OCI-LY7 (cell line): ENCODE measurements around the gene MDK. TPM values are rescaled to one million over a fixed set of nuclear protein-coding genes. Genes with fewer than 3 reads are reported as not detected.
A peak's percentile ranks its signal among the peaks of the same experiment; 100 is the strongest.
"Not testable (repeated sequence)": the region's sequence is repeated elsewhere in the genome, so short reads cannot be mapped to it uniquely, and the experiment has no call there.

Experiments used
- BruUV-seq: library from RNA; stranded (reverse); fragments of 400-500 nt; replicated peaks from 2 replicates; lab custom pipeline; 2021; lab: Mats Ljungman, UMichigan
- CTCF ChIA-PET: fragments of 300-600 bp; sonication (Branson Sonifier 250); formaldehyde crosslinking; loops from one replicate; lab custom pipeline; 2022; ENCODE audit warnings: antibody characterized with exemption; ENCODE audit not compliant: unreplicated experiment; lab: Charles Lee
- POLR2A ChIA-PET: fragments of 300-600 bp; sonication (Branson Sonifier 250); formaldehyde crosslinking; loops from one replicate; lab custom pipeline; 2022; ENCODE audit warnings: antibody characterized with exemption; lab: Charles Lee
- DNase-seq: peaks from one replicate; pipeline ENCODE4 v3.0.0-alpha.2; 2015; ENCODE audit warnings: low spot score
- H2AFZ ChIP-seq: fragments of 200-600 bp; sonication (generic), shearing (Covaris generic); 2 replicates; pipeline ENCODE4 v1.6.1; 2014; ENCODE audit warnings: mild to moderate bottlenecking, antibody characterized with exemption, low read length, moderate library complexity
- H3K27ac ChIP-seq: fragments of 200-600 bp; sonication (generic); 2 replicates; pipeline ENCODE4 v1.5.1; 2014; ENCODE audit warnings: mixed run types, low read depth, mild to moderate bottlenecking, moderate library complexity, low read length, inconsistent platforms; ENCODE audit not compliant: poor library complexity, severe bottlenecking
- H3K36me3 ChIP-seq: fragments of 200-600 bp; sonication (generic); 2 replicates; pipeline ENCODE4 v1.6.1; 2014; ENCODE audit warnings: mild to moderate bottlenecking, antibody characterized with exemption, low read length, moderate library complexity, mixed read lengths; ENCODE audit not compliant: insufficient read depth
- H3K4me1 ChIP-seq: fragments of 200-600 bp; sonication (generic); 2 replicates; pipeline ENCODE4 v1.5.1; 2014; ENCODE audit warnings: mild to moderate bottlenecking, low read length; ENCODE audit not compliant: insufficient read depth, poor library complexity, severe bottlenecking
- H3K4me2 ChIP-seq: fragments of 200-600 bp; sonication (generic); 2 replicates; pipeline ENCODE4 v1.6.1; 2014; ENCODE audit warnings: mild to moderate bottlenecking, low read length
- H3K4me3 ChIP-seq: fragments of 200-600 bp; sonication (generic); 2 replicates; pipeline ENCODE4 v1.5.1; 2014; ENCODE audit warnings: mild to moderate bottlenecking, low read depth, low read length; ENCODE audit not compliant: poor library complexity, severe bottlenecking
- H3K79me2 ChIP-seq: fragments of 200-600 bp; sonication (generic); 2 replicates; pipeline ENCODE4 v1.6.1; 2016; ENCODE audit warnings: low read depth, mild to moderate bottlenecking, low read length, moderate library complexity, mixed read lengths; ENCODE audit not compliant: insufficient read depth
- H3K9me2 ChIP-seq: fragments of 200-600 bp; sonication (generic); 2 replicates; pipeline ENCODE4 v1.6.1; 2016; ENCODE audit warnings: mild to moderate bottlenecking, low read length, mixed read lengths; ENCODE audit not compliant: insufficient read depth
- H3K9me3 ChIP-seq: fragments of 200-600 bp; sonication (generic); 2 replicates; pipeline ENCODE4 v1.6.1; 2014; ENCODE audit warnings: mild to moderate bottlenecking, mixed run types, low read length, mixed read lengths
- H4K20me1 ChIP-seq: fragments of 200-600 bp; sonication (generic); 2 replicates; pipeline ENCODE4 v1.6.1; 2014; ENCODE audit warnings: mild to moderate bottlenecking, antibody characterized with exemption, low read length, moderate library complexity, mixed read lengths; ENCODE audit not compliant: insufficient read depth
- EZH2phosphoT487 ChIP-seq: fragments of 200-600 bp; sonication (generic); IDR thresholded peaks from 2 replicates; pipeline ENCODE4 v1.6.1; 2018; ENCODE audit warnings: low read depth, borderline replicate concordance, mild to moderate bottlenecking, mixed run types, antibody characterized with exemption, low read length, moderate library complexity, mixed read lengths
- intact Hi-C: fragments of 100-400 bp; cut with micrococcal nuclease; formaldehyde crosslinking; loops from one replicate; pipeline ENCODE4 v1.10.0; 2022; ENCODE audit not compliant: unreplicated experiment
- total RNA-seq, 2 experiments: library from RNA; depleted of rRNA in 1 of 2; stranded (reverse); fragments of >200 nt in 1 of 2; shearing (Covaris generic) in 1 of 2; gene quantifications; 2 replicates each; pipeline ENCODE4 v1.2.3, GENCODE V29; 2014 to 2022
- TF ChIP-seq, protein P1 (sequence below): fragments of 200-600 bp; sonication (generic); conservative IDR thresholded peaks from 2 replicates; pipeline ENCODE4 v1.5.1; 2014; ENCODE audit warnings: mild to moderate bottlenecking, antibody characterized with exemption, low read length, moderate library complexity, mixed read lengths

MDK gene
- total RNA-seq, 2 experiments from 2014 or later = 5.1 to 6.2 TPM

GRCh38 chr11:46369458-46370152 is 11.9 kb upstream of the MDK start:
- Histone ChIP-seq H3K4me3 (no peak overlapping the region), H3K4me1 (peaks cover 4% of the 10 kb centered on the region), H2AFZ (no peak overlapping the region), H3K36me3 (peaks cover 58% of the 10 kb centered on the region), H4K20me1 (peaks cover 8% of the 10 kb centered on the region; the same call in 1 of the 2 replicates), H3K4me2 (no peak overlapping the region), H3K79me2 (no peaks in the 10 kb centered on the region), H3K9me3 (no peaks in the 10 kb centered on the region), H3K27ac (no peak overlapping the region), H3K9me2 (no peaks in the 10 kb centered on the region)
- DNase-seq = peak; percentile 55
- ChIA-PET CTCF (no interaction called here), POLR2A (interaction anchor here (1.0 to 1.3 kb wide), 2 partner anchors 9 to 17 kb away, joined by 3 to 4 read pairs; no protein-coding TSS in a partner anchor)
- no TSS peak for BruUV-seq
- TF ChIP-seq, protein P1, sequence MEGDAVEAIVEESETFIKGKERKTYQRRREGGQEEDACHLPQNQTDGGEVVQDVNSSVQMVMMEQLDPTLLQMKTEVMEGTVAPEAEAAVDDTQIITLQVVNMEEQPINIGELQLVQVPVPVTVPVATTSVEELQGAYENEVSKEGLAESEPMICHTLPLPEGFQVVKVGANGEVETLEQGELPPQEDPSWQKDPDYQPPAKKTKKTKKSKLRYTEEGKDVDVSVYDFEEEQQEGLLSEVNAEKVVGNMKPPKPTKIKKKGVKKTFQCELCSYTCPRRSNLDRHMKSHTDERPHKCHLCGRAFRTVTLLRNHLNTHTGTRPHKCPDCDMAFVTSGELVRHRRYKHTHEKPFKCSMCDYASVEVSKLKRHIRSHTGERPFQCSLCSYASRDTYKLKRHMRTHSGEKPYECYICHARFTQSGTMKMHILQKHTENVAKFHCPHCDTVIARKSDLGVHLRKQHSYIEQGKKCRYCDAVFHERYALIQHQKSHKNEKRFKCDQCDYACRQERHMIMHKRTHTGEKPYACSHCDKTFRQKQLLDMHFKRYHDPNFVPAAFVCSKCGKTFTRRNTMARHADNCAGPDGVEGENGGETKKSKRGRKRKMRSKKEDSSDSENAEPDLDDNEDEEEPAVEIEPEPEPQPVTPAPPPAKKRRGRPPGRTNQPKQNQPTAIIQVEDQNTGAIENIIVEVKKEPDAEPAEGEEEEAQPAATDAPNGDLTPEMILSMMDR = peak; percentile 84
- TF ChIP-seq EZH2phosphoT487 = no peak
- intact Hi-C loops = no loop called here

DNA sequence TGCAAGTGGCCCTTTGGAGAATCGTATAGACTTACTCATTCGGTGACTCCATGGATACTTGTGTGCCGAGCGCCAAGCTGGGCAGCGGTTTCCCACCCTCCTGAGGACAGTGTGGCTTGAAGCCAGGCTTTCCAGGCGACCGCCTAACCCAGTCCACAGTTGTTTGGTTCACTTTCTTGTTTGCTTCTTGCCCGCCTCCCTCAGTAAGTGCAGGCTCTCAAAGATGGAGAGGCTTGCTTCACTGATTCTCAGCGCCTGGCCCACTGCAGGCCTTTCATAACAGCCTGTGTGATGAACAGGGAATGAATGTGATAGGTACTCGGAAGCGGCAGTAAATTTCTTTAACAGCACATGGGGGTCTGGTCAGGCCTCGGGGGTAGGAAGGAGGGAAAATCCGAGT is 11.2 kb upstream of the MDK start:
- TF ChIP-seq, protein P1 = no peak
- no peak for TF ChIP-seq EZH2phosphoT487
- Histone ChIP-seq H3K79me2 (no peaks in the 10 kb centered on the region), H3K9me3 (no peaks in the 10 kb centered on the region), H3K4me2 (no peak overlapping the region), H3K27ac (no peak overlapping the region), H3K4me3 (no peak overlapping the region), H3K4me1 (peaks cover 4% of the 10 kb centered on the region), H4K20me1 (peaks cover 8% of the 10 kb centered on the region; the same call in 1 of the 2 replicates), H2AFZ (no peak overlapping the region), H3K9me2 (no peaks in the 10 kb centered on the region), H3K36me3 (peaks cover 64% of the 10 kb centered on the region)
- DNase-seq = no peak
- BruUV-seq = no TSS peak
- intact Hi-C loops = no loop called here
- POLR2A ChIA-PET = interaction anchor here (1.3 kb wide), 1 partner anchor 18 kb away, joined by 4 read pairs; no protein-coding TSS in a partner anchor
- CTCF ChIA-PET = no interaction called here

DNA sequence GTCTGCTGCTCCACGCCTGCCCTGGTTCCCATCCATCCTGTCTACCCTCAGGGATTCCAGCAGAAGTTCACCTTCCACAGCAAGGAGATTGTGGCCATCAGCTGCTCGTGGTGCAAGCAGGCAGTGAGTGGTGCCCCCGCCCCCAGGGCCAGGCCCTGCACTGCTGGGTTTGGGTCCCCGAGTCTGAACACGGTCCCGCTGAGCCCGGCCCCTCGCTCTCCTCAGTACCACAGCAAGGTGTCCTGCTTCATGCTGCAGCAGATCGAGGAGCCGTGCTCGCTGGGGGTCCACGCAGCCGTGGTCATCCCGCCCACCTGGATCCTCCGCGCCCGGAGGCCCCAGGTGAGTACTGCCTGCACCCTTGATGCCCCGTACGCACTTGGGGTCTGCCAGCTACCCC is 10.2 kb upstream of the MDK start:
- H3K27ac ChIP-seq, H3K4me1 ChIP-seq, H3K9me2 ChIP-seq, intact Hi-C loops, BruUV-seq, H3K4me3 ChIP-seq, CTCF ChIA-PET, H2AFZ ChIP-seq, H3K9me3 ChIP-seq, H3K4me2 ChIP-seq, H3K79me2 ChIP-seq, H4K20me1 ChIP-seq, DNase-seq: not testable (repeated sequence)
- POLR2A ChIA-PET = interaction anchor here (1.3 kb wide), 1 partner anchor 19 kb away, joined by 4 read pairs; no protein-coding TSS in a partner anchor
- H3K36me3 ChIP-seq = peaks cover 74% of the 10 kb centered on the region
